ENCODE measurements around the gene ANTKMT. TPM values are rescaled to one million over a fixed set of nuclear protein-coding genes. Genes with fewer than 3 reads are reported as not detected.

Gene ANTKMT
- total and polyA plus RNA-seq, 2 donors (not counting 3 experiments of a cell fraction or from before 2014, with no cell fraction given): 26.1 to 27.9 TPM

DNA sequence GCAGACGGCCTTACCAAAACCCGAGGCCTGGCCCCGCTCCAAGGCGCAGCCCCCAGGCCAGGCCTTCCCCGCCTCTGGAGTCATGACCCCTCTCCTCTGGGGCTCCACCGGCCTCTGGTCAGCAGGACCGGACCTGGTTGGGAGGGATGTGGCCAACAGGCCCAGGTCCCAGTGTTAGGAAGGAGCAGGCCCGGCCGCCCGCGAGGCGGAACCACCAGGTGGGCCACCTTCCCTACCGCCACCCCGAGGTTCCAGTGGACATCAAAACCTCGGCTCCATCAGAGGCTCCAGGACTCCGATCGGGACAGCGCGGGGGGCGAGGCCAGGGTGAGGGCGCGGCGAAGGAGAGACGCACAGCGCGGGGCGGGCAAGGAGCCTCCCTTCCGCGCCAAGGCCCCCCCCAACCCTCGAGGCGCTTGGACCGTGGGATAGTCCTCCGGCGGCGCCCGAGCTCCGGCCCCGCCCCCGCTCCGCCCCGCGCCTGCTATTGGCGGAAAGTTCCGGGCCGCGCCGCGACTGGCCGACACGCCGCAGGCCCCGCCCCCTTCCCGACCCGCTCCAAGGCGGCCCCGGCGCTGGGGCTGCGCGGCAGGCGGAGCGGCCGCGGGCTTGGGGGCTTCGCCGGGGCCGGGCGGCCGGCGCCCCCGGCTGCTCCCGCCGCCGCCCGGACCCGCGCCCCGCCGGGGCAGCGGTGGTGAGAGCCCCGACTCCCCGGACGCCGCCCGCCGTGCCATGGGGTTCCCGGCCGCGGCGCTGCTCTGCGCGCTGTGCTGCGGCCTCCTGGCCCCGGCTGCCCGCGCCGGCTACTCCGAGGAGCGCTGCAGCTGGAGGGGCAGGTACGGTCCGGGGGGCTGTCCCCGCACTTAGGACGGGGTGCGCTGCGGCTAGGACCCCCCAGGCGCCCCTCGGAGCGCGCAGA is 6.1 kb upstream of the ANTKMT start, which contains the start of gene METRN:
Gene METRN (plus strand): TSS at position 561 of the 919 bp plus-strand sequence. CDS start 172 bp downstream, at position 733.
- H3K36me3 ChIP-seq (ENCODE audit: control insufficient read depth in 2 of 2, extremely low read depth in 1 of 2, insufficient read depth in 2 of 2, low read length in 2 of 2): no peaks in the 10 kb centered on the region
- no peaks in the 10 kb centered on the region for H3K9me3 ChIP-seq (replicated peaks; ENCODE audit: control insufficient read depth, insufficient read depth, low read length)
- no peaks in the 10 kb centered on the region for H3K79me2 ChIP-seq (ENCODE audit: control insufficient read depth, insufficient read depth, low read length)
- H3K4me2 ChIP-seq (ENCODE audit: insufficient read depth, low read length): peak within 1 kb of the TSS; percentile 75
- no TSS peak for BruUV-seq (replicated peaks)
- intact Hi-C loops (cut with micrococcal nuclease): loop anchor here (2.0 kb wide), 1 partner anchor 14 kb away; no protein-coding TSS in a partner anchor
- H3K4me3 ChIP-seq (replicated peaks in 1 of 3; ENCODE audit: insufficient read depth in 1 of 3, low read depth in 1 of 3, low read length in 3 of 3): peak within 1 kb of the TSS; percentile 42 to 58 (median 51)
- peak; percentile 78 for DNase-seq (ENCODE audit: low read depth, low spot score)
- no peak within 1 kb of the TSS for H3K9ac ChIP-seq (replicated peaks; ENCODE audit: extremely low read depth, insufficient read depth, low read length)
- H3K4me1 ChIP-seq (ENCODE audit: control insufficient read depth, extremely low read depth, insufficient read depth, low read length): peaks cover 10% of the 10 kb centered on the region
- CTCF ChIA-PET: interaction anchor here (0.6 to 3.0 kb wide), 9 partner anchors 8 to 342 kb away, joined by 3 to 67 read pairs (median 5); partner anchors contain the start of genes CCDC78, CHTF18, CIAO3 and HAGHL
- TF ChIP-seq, protein P1, sequence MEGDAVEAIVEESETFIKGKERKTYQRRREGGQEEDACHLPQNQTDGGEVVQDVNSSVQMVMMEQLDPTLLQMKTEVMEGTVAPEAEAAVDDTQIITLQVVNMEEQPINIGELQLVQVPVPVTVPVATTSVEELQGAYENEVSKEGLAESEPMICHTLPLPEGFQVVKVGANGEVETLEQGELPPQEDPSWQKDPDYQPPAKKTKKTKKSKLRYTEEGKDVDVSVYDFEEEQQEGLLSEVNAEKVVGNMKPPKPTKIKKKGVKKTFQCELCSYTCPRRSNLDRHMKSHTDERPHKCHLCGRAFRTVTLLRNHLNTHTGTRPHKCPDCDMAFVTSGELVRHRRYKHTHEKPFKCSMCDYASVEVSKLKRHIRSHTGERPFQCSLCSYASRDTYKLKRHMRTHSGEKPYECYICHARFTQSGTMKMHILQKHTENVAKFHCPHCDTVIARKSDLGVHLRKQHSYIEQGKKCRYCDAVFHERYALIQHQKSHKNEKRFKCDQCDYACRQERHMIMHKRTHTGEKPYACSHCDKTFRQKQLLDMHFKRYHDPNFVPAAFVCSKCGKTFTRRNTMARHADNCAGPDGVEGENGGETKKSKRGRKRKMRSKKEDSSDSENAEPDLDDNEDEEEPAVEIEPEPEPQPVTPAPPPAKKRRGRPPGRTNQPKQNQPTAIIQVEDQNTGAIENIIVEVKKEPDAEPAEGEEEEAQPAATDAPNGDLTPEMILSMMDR (IDR thresholded peaks at IDR 0.05; ENCODE audit: extremely low read depth in 1 of 2, insufficient read depth in 1 of 2, low read depth in 1 of 2, low read length in 2 of 2): no peak
- peak; percentile 26 for TF ChIP-seq POLR2AphosphoS5 (IDR thresholded peaks at IDR 0.05; ENCODE audit: insufficient read depth, low read depth, low read length)
- POLR2A ChIA-PET: no interaction called here
- H4K20me1 ChIP-seq (replicated peaks; ENCODE audit: control insufficient read depth, extremely low read depth, insufficient read depth, low read length): no peaks in the 10 kb centered on the region
- peak; percentile 84 for FAIRE-seq
- no peak within 1 kb of the TSS for H3K27ac ChIP-seq (ENCODE audit: insufficient read depth, low read depth, low read length)
- H3K9me1 ChIP-seq (replicated peaks; ENCODE audit: control insufficient read depth, extremely low read depth, insufficient read depth, low read length): no peaks in the 10 kb centered on the region
- no peaks in the 10 kb centered on the region for H3K27me3 ChIP-seq (ENCODE audit: control insufficient read depth in 2 of 2, insufficient read depth in 2 of 2, low read length in 2 of 2)
- H2AFZ ChIP-seq (ENCODE audit: low read depth, low read length): peak within 1 kb of the TSS; percentile 60
- dilution Hi-C loops (cut with MboI; ENCODE audit: extremely low pct_ligation_motif_present, low sequenced_read_pairs): no loop called here

Data from endothelial cell of umbilical vein (primary cell).